Dermis microvascular lymphatic vessel endothelial cell (primary cell): ENCODE results near the gene CACNA1S. TPM values are rescaled to one million over a fixed set of nuclear protein-coding genes. Genes with fewer than 3 reads are reported as not detected.

Experiments used
- DNase-seq, 2 donors: peaks; one replicate each; pipeline versions ENCODE4 v3.0.0 to v3.0.0-alpha.2; 2010; ENCODE audit warnings: low read depth in 2 of 2
- total RNA-seq: library from RNA; depleted of rRNA; stranded (reverse); fragments of >200 nt; gene quantifications from 2 replicates; pipeline ENCODE4 v1.2.1, GENCODE V29; 2014

Gene CACNA1S
- total RNA-seq, 1 donor from 2014 or later, result not detected

- peak in 1 of 2 donors; percentile 48 for DNase-seq
Measured at GRCh38 chr1:201014816-201015200, 97.4 kb downstream of the CACNA1S start.

- DNase-seq, result peak in 1 of 2 donors; percentile 13
Measured at GRCh38 chr1:201013991-201014815, 98.0 kb downstream of the CACNA1S start.

- DNase-seq, result no peak
Measured at GRCh38 chr1:201013031-201013485, 99.2 kb downstream of the CACNA1S start.

GRCh38 chr1:201011616-201012015 is 100.6 kb downstream of the CACNA1S start:
- no peak for DNase-seq

GRCh38 chr1:201009962-201010645 is 102.1 kb downstream of the CACNA1S start:
- DNase-seq, result no peak

- DNase-seq, result no peak
Measured at GRCh38 chr1:201008666-201009360, 103.4 kb downstream of the CACNA1S start.

- no peak for DNase-seq
Measured at GRCh38 chr1:201007481-201007880, 104.7 kb downstream of the CACNA1S start.

GRCh38 chr1:201006450-201006849 is 105.8 kb downstream of the CACNA1S start:
- peak; percentile 10 to 41 for DNase-seq

GRCh38 chr1:201004732-201005131 is 107.5 kb downstream of the CACNA1S start:
- DNase-seq, result no peak

GRCh38 chr1:201004154-201004553 is 108.1 kb downstream of the CACNA1S start:
- DNase-seq, result no peak

- DNase-seq, result no peak
Measured at GRCh38 chr1:201002510-201002909, 109.7 kb downstream of the CACNA1S start.

- no peak for DNase-seq
Measured at GRCh38 chr1:201001962-201002361, 110.3 kb downstream of the CACNA1S start.

- DNase-seq, result no peak
Measured at GRCh38 chr1:201000391-201000790, 111.8 kb downstream of the CACNA1S start.

GRCh38 chr1:200999667-201000066 is 112.6 kb downstream of the CACNA1S start:
- no peak for DNase-seq

- no peak for DNase-seq
Measured at GRCh38 chr1:200998323-200998722, 113.9 kb downstream of the CACNA1S start.

GRCh38 chr1:200992382-200993048 is 119.7 kb downstream of the CACNA1S start:
- DNase-seq, result no peak

- no peak for DNase-seq
Measured at GRCh38 chr1:200991097-200991614, 121.1 kb downstream of the CACNA1S start.

- no peak for DNase-seq
Measured at GRCh38 chr1:200990114-200990513, 122.1 kb downstream of the CACNA1S start.
